Measurements from ENCODE around the gene TRAPPC14.

The TRAPPC14 gene

DNA sequence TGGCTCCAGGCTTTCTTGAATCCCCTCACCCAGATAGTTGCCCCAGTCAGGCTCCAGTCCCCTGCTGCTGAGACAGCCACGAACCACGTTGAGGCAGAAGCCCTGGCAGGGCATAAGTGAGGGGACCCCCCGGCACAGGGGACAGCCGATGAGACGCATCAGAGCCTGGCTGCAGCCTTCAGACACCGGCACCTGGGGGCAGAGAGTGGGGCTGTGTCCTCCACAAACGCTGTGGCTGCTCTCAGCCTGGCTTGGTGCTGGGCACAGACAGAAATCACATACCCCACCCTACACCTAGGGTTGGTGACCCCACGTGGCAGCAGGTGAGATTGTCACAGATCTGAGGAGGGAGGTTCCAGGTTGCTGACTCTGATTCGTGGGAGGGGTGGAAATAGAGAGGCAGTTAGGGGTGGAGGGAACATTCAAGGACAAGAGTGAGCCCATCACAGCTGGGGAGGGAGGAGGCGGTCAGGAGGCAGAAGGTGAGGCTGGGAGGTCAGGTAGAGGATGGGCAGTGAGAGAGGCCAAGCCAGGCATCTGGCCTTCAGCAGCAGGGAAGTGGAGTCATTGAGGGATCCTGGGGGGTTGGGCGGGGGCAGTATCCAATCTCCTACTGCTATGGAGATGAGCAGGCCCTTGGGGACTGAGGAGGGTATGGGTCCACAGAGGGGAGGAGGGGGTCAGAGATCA, 15.4 kb upstream of the TRAPPC14 start:
- no peak for DNase-seq (ENCODE audit: low spot score)

DNA sequence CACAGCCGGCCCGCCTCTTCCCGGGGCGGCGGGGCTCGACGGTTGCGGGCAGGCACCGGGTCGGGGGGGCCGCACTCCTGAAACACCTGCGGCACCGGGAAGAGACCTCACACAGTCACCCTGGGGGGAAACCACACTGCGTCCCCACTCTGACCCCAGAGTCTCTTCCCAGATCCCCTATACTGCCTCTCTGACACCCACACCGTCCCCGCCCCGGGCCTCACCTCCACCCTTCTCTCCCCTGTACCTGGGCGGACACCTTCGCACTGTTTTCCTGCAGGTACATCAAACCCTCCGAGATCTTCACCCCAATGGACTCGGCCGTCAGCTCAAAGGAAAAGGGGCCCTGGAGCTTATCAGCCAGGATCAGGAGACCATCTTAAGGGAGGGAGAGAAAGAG, 13.3 kb upstream of the TRAPPC14 start:
- DNase-seq (ENCODE audit: low spot score) = no peak

DNA sequence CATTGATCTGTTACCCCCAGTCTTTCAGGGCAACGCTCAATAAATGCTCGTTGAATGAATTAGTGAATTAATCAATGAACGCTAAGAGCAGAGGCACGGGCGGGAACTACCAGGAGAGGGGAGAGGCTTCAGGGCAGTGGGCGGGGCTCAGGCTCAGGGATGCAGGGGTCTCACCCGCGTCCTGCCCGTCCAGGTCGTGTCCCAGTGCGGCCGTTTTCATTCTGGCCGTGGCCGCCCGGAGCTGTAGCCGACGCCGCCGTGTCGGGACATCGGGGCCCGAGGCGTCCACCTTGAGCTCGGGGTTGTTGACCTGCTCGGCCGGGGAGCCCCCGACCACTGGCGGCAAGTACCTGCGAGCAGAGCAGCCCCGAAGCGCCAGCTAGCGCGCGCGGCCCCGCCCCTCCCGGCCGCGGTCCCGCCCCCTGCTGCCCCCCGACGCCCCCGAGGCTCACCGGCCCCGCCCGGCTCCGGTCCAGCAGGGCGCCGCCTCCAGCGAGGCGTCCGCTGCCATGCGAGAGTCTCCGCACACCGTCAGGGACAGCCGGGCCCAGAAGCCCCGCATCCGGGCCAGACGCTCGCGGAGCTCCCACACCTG, 12.7 kb upstream of the TRAPPC14 start:
- no peak for DNase-seq (ENCODE audit: low spot score)

DNA sequence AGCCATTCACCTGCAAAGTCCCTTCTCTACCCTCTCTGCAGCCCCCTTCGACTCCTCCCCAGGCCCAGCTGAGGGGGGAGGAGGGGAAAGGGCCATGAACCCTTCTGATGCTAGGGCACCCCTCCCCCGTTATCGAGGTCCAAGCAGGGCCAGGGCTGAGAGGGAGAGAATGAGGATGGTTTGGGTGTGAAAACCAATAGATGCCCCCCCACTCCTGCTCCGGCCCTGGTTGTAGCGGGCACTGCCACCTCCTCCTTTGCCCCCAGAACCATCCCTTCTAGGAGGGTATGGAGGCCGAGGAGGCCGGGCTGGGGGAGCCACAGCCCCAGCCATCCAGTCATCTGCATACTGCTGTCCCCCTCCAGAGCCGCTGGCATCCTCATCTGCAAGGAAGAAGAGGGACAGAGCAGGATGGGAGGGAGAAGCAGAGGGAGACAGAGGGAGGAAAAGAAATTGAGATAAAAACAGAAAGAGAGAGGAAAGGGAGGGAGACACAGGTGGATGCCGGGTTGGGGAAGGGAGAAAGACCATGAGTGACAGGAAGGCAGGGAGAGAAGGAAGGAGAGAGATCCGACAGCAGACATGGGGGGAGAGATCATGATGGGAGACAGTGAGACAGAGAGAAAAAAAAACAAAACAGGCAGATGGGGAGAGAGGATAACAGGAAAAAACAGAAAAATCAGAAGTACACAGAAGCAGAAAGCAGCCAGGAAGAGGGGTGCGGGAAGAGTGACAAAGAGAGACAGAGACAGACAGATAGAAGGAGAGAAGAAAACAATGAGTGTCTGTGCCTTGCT, 11.8 kb upstream of the TRAPPC14 start:
- no peak for DNase-seq (ENCODE audit: low spot score)

GRCh38 chr7:100169147-100169850, 10.8 kb upstream of the TRAPPC14 start:
- no peak for DNase-seq (ENCODE audit: low spot score)

DNA sequence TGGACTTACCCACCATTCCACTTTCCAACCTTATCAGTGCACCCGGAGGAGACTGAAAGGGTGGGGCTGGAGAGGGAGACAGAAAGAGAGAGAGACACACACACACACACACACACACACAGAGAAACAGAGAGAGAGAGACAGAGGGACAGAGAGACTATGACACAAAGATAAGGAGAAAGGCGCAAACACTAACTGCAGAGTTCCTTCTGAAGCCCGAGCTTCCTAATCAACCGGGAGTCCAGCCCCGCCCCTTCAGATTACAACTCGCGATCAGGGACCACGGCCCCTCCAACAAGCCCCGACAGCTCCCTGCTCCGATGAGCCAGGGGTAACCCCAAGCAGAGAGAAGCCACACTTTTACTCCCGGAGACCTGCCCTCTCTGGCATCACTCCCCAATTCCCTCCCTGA, 9.4 kb upstream of the TRAPPC14 start:
- no peak for DNase-seq (ENCODE audit: low spot score)

- no peak for DNase-seq (ENCODE audit: low spot score)
These were observed 8.7 kb upstream of the TRAPPC14 start for GRCh38 chr7:100166970-100167911.

DNA sequence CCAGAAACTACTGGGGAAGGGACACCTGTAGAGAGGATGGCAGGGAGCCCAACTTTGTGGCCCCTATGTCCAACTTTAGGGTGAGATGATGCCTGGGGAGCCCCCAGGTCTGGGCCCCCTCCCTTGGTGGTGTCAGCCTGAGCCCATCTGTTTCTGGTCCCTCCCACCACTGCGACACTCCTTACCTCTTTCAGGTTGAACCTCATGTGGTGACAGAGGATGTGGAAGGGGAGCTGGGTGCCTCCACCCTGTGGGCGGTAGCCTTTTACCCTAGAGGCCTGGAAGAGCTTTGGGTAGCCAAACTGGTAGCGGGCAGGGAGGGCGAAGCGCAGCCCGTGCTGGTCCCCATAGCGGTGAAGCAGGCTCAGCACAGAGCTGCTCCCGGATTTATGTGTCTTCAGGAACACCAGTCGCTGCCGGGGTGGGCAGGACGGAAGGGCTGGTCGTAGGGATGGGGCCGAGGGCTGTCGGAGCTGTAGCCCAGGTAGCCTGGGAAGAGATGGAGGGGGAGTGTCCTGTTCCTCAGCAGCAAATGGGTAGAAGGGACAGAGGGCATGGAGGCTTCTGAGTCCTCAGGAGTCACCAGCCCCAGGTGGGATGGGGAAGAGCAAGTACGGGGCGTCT, 7.9 kb upstream of the TRAPPC14 start:
- DNase-seq (ENCODE audit: low spot score) = no peak

DNA sequence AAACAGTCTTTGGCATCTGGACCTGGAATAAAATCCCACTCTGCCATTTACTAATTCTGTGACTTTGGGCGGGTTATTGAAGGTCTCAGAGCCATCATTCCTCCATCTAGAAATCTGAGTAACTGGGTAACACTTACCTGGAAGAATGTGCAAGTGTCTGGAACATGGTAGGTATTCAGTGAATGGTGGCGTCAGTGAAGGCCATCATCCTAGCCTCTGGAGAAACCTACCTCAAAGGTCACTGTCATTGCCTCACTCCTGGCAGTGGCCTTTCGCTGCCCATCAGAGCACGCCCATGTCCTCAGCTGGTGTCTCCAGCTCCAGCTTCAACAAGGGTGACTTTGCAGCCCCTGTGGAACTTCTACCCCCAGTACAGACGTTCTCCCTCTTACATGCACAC, 5.3 kb upstream of the TRAPPC14 start:
- no peak for DNase-seq (ENCODE audit: low spot score)

DNA sequence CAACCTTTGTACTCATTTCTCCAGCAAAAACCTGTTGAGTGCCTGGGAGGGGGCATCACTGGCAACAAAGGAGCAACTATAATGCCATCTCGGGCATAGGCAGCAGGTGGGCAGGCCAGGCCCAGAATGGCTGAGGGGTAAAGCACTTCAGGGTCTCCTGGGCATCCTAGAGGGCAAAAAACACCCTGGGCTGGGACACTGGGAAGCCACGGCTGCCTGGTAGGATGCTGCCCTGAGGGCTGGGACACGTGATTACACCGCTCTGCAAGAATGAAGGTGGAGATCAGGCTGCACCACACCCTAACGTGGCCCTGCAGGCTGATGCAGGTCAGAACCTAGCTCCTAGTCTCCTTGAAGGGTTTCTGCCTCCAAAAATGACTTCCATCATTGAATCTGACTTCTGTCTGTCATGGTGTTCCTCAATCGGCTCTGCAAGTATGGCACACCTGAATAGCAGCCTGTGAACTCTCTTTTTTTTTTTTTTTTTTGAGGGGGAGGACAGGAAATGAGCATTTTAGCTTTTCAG, 4.5 kb upstream of the TRAPPC14 start:
- no peak for DNase-seq (ENCODE audit: low spot score)

GRCh38 chr7:100160067-100160466, 1.5 kb upstream of the TRAPPC14 start:
- DNase-seq (ENCODE audit: low spot score) = no peak

DNA sequence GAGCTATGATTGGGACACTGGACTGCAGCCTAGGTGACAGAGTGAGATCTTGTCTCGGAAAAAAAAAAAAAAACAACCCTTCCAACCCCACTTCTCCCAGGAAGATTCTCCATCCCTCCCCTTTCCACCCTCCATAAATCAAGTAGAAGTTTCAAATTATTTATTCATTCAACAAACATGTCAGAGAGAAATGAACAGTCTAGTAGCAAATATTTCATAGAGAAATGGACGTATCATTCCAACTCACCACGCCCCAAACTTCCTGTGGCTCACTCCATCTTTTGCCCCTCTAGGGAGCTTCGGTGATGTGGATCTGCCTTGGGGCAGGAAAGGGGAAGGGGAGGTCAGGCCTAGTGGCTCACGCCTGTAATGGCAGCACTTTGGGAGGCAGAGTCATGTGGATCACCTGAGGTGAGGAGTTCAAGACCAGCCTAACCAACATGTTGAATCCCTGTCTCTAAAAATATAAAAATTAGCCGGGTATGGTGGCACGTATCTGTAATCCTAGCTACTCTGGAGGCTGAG, 638 bp upstream of the TRAPPC14 start:
- no peak for DNase-seq (ENCODE audit: low spot score)

GRCh38 chr7:100157334-100158228, 942 bp downstream of the TRAPPC14 start:
- no peak for DNase-seq (ENCODE audit: low spot score)

DNA sequence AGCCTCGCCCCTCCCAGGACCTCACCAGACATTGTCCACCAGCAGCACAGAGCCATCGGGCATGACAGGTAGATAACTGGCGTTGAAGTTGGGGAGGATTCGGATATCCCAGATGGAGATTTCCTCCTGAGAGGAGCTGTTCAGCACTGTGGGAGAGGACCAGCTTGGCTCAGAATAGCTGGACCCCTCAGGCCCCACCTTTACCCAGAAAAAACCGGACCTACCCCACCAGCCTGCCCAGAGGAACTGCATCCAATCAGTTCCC, 1.5 kb downstream of the TRAPPC14 start:
- DNase-seq (ENCODE audit: low spot score) = no peak

GRCh38 chr7:100156331-100157068, 2.0 kb downstream of the TRAPPC14 start:
- DNase-seq (ENCODE audit: low spot score) = no peak

DNA sequence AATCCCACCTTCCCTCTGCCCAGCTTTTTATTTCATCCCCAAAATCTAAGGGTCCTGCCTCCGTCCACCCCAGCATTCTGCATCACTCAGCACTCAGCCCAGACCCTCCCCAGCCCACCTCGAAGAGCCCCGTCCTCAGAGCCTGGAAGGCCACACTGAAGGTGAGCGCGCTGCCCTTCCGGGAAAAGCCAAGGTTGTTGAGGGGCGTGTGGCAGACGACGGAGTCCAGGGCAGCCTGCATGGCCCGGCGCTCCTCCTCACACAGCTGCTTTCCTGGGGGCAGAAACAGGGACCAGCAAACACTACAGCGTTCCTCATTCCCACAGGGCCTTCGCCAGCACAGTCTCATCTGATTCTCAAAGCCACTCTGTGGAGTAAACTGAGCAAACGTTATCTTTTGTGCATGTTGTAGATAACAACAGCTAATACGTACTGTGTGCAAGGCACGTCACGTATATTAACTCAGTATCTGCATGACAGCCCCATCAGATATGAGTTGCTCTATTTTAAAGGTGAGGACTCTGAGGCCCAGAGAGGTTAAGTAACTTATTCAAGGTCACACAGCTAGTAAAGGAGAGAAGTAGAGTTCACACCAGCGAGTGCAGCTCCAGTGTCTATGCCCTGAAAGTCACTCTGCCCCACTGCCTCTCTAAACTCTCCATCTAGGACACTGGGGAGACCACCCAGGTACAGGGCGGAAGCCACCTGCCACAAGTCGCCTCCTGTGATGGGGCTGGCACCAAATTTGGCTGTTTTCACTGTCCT, 2.8 kb downstream of the TRAPPC14 start:
- no peak for DNase-seq (ENCODE audit: low spot score)

DNA sequence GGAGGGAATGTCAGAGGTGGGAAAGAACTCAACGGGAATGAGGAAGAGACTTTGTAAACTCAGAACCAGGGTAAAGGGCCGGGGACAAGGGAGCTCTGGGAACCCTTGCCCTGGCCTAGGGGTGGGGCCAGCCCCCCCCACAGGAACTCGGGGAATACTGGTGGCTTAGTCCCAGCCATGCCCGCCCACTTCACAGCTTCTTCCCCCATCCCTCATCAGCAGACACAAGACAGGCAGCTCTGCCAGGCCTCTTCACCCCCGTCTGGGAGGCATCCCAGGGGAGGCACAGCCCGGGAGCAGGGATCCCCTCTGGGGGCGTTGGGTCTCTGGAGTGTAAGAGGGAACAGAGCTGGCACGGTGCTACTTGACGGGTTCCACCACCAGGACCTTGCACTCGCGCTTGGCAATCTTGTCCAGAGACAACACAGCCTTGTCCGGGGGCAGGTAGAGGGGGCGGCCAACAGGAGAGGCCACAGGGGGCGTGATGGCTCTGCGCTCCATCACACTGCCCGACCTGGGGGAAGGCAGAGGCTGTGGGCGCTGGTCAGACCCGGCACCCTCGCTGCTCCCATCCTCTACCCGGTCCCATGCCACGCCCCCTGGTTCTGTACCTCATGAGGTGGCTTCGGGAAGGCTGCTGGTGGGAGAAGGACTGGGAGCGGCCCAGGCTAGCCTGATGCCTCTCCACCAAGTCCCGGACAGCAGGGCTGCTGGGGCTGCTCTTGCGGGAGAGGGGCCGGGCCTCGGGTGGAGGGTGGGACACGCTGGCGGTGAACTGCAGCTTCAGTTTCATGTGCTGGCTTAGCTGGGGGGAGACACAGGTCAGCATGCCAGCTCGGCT, 3.7 kb downstream of the TRAPPC14 start:
- DNase-seq (ENCODE audit: low spot score) = no peak
